Measurements from ENCODE around the gene CLASP2.
A peak's percentile ranks its signal among the peaks of the same experiment; 100 is the strongest.
"Not testable (repeated sequence)": the region's sequence is repeated elsewhere in the genome, so short reads cannot be mapped to it uniquely, and the experiment has no call there.

CLASP2 gene

DNA sequence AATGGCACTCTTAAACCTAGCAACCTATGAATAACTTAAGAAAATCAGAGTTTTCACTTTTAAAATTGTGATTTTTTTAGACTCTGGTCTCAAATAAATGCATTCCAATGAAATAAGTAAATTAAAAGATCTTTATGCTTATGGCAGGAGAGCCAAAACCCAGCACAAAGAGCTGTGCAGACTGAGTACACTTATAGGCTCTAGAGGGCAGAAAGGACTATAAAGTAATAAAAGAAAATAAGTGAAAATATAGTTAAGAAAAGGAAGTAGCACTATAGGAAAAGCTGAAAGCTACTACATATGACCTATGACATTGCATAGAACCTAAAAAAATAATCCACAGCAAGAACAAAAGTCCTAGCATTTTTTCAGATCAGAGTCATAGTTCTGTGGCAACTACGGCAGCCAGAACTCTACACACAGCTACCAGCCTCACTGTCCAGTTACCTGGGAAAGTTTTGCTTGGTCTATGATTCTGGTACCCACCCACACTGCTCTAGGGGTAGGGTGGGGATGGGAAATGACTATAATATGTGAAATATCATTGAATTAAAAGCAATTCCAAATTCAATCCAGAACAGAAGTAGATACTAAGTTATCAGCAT, 30.5 kb downstream of the CLASP2 start:
- DNase-seq: no peak

DNA sequence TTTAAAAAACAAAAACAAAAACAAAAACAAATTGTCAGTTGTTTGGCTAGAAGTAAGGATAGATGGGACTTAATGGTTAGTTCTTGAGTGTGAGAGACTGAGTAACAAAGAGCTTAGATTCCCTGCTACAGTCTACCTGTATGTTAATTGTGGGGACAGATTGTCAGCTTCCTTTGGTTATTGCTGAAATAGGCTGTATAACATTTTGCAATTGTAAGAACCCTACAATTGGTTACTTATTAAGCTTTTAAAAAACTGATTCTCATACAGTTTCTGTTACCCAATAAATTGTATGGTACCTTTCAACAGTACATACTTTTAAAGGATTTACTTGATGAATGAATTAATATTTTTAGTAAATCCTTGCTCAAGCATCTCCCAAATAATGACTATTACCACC, 35.3 kb downstream of the CLASP2 start:
- no peak for DNase-seq

DNA sequence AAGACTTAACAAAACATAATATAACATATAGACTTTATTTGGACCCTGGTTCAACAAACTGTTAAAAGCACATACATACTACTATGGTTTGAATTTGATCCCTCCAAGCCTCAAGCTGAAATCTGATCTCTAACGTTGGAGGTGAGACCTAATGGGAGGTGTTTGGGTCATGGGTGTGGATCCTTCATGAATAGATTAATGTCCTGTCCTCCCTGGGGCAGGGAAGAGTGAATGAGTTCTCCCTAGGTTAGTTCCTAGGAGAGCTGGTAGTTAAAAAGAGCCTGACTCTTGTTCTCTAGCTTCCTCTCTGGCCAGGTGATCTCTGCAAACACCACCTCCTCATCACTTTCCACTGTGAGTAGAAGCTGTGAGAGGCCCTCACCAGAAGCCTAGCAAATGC, 36.4 kb downstream of the CLASP2 start:
- DNase-seq: no peak

DNA sequence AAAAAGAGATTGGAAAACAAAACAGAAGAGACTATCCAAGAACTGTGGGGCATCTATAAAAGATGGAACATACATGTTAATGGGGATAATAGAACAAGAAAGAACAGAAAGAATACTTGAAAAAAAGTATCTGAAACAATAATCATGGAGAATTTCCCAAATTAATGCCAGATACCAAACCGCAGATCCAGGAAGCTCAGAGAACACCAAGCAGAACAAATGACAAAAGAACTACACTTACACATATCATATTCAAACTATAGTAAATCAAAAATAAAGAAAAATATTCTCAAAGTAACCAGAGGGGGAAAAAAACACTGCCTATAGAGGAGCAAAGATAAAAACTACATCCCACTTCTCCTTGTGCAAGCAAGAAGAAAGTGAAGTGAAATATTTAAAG, 40.0 kb downstream of the CLASP2 start:
- no peak for DNase-seq

DNA sequence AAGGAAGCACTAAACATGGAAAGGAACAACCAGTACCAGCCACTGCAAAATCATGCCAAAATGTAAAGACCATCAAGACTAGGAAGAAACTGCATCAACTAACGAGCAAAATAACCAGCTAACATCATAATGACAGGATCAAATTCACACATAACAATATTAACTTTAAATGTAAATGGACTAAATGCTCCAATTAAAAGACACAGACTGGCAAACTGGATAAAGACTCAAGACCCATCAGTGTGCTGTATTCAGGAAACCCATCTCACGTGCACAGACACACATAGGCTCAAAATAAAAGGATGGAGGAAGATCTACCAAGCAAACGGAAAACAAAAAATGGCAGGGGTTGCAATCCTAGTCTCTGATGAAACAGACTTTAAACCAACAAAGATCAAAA, 44.6 kb downstream of the CLASP2 start:
- DNase-seq: not testable (repeated sequence)

DNA sequence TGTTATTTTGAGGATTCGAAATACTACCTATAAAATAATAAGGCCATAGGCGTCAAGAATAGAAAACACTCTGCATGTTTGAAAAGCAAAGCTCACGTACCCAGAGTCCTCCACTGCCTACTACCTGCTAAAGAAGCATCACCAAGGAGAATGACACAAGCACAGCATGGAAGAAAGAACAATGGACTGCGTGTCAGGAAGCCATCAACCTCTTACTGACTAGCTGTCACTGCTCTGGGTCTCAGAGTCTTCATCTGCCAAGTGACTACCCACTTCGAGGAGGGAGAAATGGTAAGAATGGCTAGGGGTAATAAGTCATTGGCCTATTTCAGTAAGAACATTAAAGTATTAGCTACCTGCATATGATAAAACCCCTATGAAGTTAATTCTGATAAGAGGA, 49.4 kb downstream of the CLASP2 start:
- no peak for DNase-seq

DNA sequence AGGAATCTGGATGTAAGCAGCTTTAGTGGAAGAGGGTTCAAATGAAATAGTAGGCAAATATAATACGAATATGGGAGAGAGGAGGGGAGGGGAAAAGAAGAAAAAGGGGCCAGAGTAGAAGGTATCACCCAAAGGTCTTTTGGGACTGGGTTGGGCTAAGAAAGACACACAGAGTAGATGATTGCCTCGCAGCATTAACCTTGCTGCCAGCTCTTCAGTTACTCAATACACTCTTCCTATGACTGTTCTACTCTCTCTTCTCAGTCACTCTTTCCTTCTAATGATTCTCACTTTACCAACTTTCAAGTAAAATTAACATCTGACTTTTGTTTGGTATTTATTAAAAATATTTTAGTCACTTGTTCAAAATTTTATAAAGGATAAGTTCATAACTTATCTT, 52.8 kb downstream of the CLASP2 start:
- DNase-seq: no peak

DNA sequence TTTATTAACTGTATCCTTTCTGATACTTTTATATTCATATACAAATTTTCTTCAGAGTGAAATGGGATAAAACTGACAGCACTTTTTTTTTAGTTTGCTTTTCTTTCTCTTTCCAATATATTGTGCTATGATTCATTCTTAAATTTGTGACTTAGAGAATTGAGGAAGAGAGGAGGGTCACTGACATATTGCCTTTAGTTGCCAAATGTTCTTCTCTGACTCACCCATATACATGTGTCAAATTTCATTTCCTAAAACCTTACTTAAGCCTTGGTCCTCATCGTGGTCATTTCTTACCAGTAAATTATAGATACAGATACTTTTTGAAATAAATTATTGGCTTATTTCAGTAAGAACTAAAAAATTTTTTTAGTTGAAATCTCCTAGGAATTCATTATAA, 53.9 kb downstream of the CLASP2 start:
- DNase-seq: no peak

DNA sequence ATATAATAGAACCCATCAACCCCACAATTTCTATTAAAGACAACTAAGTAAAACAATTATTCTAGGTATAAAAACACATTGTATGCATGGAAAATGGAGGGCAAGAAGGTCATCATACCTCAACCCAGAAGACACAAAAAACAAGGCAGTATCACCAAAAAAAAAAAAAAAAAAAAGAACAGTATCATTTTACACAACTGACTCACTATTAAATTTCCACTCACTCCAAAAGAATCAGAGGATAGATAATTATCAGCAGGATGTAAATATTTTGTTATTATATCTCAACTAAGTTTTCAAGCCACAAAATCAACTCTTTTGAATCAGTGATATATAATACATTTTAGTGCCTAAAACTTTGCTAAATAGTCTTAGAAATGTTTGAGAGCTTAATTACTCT, 55.0 kb downstream of the CLASP2 start:
- no peak for DNase-seq

DNA sequence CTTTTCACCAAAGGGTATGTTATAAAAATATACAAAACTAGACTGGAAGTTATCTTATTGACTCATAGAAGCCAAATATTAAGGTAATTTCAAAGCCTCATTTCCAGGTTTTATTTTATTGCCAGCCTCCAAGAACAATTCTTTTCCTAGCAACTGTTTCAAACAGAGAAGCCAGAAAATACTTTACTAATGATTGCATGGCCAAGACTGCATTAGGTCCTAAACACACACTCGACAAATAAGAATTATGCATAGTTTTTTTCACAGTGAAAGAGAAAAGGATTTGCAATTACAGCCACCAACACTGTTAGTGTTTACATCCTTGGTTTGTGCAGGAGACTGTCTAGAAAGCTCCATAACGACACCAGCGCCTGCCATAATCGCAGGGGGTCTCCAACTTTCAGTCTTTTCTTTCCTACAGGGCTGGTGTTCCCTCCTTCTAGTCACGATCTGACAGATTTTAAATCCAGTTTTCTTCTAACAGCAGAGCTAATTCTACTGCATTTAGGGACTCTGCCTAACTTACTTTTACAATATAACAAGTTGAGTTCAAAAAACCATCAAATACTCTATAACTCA, 58.1 kb downstream of the CLASP2 start:
- no peak for DNase-seq

DNA sequence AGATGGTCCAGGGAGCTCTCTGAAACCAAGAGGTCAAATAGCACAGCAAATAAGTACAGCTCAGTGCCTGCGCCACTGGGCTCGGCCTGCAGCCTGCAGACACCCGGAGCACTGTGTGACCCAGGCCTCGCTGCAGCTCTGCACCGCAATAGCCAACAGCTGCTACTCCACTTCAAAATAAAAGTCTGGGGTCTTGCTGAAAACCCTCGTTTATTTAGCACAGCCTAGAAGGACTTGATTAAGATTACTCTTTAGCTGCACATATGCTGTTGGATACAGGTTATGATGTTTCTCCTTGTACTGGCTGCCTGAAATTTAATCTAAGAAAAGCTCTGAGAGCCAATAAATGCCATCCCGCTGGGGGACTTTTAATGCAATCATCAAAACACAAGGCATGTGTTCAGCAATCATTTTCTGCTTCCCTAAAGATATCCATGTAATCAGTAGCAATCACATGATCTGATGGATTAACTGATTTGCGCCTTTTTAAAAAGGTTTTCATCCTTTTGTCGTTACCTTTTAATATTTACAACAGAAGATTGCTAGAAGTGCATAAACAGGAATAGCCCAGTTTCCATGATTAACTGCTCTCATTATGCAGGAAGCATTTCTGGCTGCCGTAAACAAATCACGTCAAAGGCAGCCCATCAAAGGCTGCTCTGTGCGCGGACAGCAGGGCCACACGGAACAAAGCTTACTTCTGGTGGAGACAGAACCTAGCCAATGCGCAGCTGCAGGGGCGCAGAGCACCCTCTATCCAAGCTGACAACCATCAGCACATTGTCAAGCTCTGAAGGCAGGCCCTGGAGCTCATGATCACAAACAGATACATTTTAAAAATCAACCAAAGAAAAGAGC, 58.8 kb downstream of the CLASP2 start:
- peak; percentile 3 for DNase-seq

DNA sequence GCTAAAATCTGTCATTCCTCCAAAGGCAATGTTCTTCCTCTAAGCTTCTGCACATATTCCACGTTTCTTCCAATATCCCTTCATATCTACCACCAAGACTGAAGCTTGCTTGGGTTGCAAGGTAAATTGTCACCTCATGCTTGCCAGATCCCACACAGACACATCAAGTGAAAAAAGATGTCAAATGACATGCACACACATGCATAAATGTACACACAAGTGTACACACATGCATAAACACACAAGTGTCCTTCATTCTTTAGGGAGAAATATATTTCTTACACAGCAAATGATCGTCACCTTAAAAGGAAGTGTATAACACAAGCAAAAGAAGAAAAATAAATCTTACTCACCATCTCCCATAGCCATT, 59.4 kb downstream of the CLASP2 start:
- no peak for DNase-seq

DNA sequence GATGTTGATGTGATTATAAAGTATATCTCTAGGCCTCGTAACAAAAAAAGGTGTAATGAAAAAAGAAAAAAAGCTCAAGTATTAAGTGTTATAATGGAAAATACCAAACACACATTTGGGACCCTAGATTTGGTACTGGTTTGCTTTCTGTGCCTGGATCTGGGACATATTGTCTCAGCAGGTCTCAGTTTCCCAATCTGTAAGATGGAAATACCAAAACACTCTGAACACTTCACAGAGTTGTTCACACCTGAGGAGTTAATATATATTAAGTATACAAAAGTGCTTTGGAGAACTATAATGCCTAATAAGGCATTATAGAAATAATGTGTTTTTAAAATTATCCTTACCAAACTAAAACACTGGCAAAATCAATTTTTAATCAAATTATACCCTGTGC, 60.0 kb downstream of the CLASP2 start:
- DNase-seq: no peak

DNA sequence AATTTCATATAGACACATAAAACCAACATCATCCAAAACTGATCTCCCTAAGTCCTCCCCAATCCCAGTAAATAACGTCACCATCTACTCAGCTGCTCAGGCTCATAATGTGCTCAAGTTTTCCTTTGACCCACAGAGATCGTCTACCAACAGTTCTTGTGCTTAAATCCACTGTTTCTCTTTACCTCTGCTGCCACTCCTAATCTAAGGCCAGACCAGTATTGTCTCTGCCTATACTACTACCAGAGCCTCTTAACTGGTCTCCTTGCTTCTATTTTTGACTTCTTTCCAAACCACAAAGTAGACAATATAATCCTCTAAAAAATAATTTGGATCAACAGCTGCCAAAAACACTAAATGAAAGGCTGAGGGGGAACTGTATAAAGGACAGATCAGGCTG, 65.3 kb downstream of the CLASP2 start:
- no peak for DNase-seq

DNA sequence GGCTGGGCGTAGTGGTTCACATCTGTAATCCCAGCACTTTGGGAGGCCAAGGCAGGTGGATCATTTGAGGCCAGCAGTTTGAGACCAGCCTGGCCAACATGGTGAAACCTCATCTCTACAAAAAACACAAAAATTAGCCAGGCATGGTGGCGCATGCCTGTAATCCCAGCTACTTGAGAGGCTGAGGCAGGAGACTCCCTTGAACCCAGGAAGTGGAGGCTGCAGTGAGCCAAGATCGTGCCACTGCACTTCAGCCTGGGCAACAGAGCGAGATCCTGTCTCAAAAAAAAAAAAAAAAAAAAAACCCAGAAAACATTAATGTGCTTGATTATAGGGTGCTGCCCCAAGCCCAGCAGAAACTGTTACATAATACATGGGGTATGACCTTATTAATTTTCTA, 67.0 kb downstream of the CLASP2 start:
- DNase-seq: not testable (repeated sequence)

DNA sequence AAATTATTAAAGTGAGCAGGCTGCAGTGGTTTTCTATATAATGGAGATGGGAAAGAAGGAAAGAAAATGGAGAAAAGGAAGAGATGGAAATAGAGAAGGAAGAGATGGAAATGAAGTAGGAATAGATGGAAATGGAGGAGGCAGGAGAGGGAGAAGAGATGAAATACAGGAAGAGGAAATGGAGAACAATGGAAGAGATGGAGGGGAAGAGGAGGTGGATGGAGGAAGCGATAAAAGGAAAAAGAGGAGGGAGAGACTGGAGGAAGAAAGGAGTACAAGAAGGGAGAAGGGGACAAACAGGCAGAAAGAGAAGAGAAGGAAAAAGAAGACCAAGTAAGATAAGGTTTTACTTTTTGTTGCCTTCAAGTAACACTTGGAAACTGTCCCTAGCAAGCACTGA, 67.6 kb downstream of the CLASP2 start:
- no peak for DNase-seq

DNA sequence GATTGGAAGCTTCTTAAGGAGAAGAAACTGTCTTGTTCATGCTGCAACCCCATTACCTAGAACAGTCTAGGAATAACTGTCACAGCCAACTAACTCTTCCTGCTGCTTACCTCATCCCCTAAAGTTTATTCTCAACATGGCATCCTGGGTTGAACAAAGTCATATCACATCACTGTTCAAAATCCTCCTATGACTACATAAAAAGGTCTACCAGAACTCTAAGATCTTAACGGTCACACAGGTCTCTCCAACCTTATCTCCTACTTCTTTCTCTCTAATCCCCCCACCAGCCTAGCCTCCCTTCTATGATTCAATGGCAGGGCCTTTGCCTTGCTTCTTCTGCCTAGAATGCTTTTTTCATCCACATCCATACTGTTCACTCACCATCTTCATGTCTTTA, 69.3 kb downstream of the CLASP2 start:
- no peak for DNase-seq

DNA sequence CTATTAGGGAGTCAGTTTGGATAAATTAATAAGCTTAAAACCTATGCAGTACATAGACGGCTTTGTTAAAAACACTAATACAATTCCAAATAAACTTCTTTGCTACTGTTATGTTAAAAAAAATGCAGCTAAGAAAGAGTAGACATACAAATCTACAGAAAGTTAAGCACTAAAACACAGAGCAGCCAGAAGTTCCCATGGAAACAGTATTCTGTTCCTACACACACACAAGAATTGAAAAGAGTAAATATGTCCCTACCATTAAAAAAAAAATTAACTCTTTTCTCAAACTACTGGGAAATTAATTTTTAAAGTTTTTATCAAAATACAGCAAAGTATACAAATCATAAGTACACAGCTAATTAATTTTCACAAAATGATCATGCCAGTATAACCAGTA, 71.6 kb downstream of the CLASP2 start:
- no peak for DNase-seq

DNA sequence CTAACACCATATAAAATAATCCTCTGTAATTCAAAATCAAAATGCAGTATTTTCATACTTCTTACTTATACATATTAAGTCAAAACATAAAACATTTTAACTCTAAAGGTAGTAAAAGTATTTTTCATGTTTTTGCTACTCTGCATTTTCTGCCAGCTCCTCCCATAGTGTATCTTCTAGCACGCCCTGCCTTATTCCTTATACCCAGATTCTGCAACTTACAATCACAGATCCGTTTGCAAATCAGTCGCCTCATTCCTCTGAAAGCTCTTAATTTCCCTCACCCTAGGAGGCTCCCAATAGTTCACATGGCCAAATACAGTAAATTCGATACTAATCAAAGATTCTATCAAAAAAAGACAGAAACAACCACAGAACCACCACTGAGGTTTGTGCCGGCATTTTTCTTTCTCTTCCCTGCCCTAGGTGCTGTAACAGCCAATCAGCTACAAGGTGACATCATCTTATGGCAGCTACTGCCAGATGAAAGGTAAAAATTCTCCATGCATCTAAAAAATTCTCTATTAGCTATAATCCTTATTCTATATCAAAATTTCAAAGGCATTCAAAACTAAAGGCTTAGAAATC, 72.9 kb downstream of the CLASP2 start:
- DNase-seq: peak; percentile 16

DNA sequence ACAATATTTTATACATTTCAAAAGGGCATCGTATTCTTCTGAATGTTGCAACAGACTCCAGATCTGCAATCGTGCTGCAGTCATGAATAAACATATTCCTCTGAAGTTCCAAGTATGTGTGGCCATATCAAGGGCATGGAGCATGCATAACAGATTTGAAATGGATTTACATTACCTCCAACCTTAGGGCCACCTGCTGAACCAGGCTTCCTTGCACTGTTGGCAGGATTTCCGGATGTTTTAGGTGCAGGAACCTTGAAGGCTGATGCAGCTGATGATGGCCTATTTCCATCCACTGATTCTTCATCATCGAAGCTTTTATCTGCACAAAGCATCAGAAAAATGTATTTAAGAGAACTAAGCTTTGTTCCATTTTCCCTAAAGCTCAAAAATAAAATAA, 73.5 kb downstream of the CLASP2 start:
- no peak for DNase-seq

DNA sequence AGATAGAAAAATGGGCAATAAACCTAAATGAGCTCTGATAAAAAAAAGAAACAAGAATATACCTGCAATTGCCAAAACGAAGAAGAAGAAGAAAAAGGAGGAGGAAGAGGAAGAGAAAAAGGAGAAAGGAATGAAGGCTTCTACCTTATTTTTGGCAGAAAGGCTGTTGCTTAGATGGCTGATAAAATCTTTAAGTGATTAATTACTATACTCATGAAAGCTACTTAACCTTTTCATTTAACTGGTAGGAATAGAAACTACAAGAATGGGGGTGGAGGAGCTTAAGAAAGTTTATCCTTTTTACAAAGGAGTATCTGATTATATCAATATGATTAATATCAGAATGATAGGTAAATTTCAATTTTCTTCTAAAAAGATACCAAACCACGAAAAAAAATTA, 75.2 kb downstream of the CLASP2 start:
- DNase-seq: no peak

DNA sequence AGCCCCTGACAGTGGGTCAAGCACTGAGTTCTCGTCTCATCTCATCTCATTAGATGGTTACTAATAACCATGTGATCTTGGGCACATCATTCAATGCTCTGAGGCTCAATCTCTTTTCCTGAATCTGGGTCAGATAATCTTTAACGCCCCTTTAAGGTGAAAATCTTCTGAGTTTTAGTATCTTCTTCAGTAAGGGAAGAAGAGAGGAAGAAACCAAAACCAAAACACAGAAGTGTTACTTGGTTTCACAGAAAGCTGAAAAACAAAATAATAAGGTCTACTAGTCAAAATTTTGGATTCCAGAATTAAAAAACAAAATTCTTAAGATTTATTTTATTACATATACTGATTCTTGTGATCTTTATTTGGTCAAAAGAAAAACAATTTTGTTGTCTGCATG, 78.2 kb downstream of the CLASP2 start:
- no peak for DNase-seq

DNA sequence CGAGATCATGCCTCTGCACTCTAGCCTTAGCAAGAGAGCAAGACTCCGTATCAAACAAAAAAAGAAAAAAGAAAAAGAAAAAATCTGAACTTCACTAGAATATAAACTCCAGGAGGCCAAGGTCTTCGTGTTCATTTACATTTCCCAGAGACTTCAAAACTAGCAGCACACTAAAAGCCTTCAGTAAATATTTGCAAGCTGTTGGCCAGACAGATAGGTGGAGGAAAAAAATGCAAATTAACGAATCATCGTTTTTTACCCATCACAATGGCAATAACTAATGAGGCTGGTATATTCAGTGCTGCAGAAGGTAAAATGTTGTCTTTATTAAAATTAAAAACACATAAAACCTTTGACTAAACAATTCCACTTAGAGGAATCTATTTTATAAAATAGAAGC, 80.6 kb downstream of the CLASP2 start:
- no peak for DNase-seq
